Stimulated activated CD4-positive, alpha-beta T cell treated with anti-CD3 and anti-CD28 coated beads, Interleukin-2, amount 100 ng/mL, for 24 hours (primary cell): ENCODE measurements around the gene ACYP2.
"Not testable (repeated sequence)": the region's sequence is repeated elsewhere in the genome, so short reads cannot be mapped to it uniquely, and the experiment has no call there.

Source experiments
- DNase-seq, 2 donors: peaks; one replicate each; pipeline ENCODE4 v3.0.0-alpha.2; 2020

ACYP2 gene

DNA sequence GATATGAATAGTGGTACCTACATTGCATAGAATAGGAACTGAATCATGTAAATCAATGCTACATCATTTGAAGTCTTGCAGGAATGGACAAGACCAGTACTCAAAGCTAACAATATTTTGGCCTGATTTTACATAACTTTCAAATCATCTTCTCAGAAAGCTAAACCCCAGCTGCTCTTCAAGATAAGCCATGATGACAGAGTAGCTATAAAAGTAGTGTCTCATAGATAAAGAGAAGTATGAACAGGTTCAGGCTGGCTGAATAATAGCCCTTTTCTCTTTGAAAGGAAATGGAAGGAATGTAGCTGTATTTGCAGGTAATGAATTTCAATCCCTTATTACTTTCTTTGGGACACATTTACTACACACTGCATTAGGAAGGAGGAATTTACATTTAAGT, 112.4 kb downstream of the ACYP2 start:
- DNase-seq, result no peak

- DNase-seq, result no peak
Measured at GRCh38 chr2:54228945-54229344, 113.5 kb downstream of the ACYP2 start.

DNA sequence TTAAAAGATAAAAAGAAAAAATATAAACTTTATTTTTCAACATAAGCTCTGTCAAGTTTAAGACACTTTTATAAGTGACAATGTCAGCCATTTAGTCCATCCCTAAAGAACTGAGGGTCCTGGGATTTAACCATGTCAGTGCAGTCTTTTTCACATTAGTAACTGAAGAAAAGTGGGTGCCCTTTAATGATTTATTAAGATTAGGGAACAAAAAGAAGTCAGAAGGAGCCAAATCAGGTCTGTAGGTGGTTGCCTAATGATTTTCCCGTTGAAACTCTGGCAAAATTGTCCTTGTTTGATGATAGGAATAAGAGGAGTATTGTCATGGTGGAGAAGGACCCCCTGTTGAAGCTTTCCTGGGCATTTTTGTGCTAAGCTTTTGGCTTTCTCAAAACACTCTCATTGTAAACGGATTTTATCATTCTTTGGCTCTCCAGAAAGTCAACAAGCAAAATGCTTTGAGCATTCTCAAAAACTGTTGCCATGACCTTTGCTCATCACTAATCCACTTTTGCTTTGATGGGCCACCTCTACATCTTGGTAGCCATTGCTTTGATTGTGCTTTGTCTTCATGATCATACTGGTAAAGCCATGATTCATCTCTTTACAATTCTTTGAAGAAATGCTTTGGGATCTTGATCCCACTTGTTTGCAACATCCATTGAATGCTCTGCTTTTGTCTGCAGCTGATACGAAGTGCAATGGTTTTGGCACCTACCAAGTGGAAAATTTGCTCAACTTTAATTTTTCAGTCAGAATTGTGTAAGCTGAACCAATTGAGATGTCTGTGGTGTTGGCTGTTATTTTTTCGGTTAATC, 118.6 kb downstream of the ACYP2 start:
- no peak for DNase-seq

- DNase-seq, result no peak
Measured at GRCh38 chr2:54237428-54237827, 122.0 kb downstream of the ACYP2 start.

GRCh38 chr2:54239427-54239826, 124.0 kb downstream of the ACYP2 start:
- no peak for DNase-seq

DNA sequence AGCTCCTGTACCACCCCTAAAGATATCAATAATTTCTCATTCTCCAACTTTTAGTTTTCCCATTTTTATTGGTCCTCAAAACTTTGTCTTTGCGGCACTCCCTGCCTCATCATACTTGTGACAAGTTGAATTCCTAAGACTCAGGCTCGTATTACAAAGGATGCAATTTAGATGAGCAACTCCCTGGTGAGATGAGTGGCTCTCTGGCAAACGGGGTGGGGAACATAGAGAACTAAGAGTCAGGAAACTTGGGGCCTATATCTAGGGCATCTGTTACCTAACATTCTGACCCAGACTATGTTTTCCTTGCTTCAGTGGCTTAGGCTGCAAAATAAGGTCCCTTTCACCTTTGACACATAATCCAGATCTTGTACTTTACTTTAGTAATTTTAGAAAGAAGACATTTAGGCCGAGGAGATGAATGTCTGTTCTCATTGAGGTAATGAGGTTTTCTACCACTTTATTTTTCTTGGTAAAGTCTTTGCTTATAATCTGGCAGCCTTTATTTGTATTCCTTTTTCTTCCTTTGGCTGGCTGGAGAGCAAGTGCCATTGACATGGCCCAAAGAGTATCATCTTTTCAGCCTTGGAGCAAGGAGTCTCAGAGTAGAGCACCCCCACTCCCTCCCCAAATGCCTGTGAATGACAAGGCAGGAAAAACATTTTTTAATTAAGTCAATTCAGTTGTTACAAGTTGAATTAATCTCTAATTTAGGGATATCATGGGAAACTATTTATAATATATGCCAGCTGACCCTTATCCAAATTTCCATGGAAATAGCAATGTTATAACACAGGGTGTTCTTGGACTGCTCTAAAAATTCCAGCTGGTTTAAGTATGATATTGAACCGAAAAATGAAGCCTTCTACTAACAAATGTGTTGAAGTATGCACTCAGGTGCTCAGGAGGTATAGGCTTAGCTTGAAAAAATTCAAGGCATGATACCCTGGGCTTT, 125.4 kb downstream of the ACYP2 start:
- DNase-seq, result no peak

GRCh38 chr2:54247115-54247514, 131.7 kb downstream of the ACYP2 start:
- no peak for DNase-seq

DNA sequence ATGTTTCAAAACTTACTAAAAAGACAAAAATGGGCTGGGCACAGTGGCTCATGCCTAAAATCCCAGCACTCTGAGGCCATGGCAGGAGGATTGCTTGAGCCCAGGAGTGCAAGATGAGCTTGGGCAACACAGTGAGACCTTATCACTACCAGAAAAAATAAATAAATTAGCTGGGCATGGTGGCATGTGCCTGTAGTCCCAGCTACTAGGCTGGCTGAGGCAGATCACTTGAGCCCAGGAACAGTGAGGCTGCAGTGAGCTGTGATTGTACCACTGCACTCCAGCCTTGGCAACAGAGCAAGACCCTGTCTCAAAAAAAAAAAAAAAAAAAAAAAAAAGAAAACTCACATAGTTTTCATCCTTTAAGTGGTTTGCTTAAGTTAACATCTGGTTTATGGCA, 134.2 kb downstream of the ACYP2 start:
- no peak for DNase-seq

DNA sequence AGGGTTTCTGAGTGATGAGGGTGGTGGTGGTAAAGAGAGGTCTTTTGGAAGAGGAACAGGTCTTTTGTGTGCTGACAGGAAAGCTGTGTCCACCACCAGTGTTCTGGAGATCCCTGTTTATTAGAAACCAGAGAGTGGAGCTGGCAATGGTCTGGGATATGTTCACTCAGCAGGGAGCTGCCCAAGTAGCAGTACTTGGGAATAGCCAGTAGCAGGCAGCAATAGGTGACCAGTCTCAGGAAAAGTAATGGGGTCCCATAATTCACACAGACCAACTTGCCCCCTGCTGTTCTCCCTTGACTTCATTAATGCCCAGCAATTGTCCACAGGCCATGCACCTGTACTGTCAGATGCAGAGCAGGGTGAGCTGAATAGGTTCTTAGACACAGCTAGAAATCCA, 138.8 kb downstream of the ACYP2 start:
- DNase-seq, result no peak

- no peak for DNase-seq
Measured at GRCh38 chr2:54255230-54256090, 140.0 kb downstream of the ACYP2 start.

DNA sequence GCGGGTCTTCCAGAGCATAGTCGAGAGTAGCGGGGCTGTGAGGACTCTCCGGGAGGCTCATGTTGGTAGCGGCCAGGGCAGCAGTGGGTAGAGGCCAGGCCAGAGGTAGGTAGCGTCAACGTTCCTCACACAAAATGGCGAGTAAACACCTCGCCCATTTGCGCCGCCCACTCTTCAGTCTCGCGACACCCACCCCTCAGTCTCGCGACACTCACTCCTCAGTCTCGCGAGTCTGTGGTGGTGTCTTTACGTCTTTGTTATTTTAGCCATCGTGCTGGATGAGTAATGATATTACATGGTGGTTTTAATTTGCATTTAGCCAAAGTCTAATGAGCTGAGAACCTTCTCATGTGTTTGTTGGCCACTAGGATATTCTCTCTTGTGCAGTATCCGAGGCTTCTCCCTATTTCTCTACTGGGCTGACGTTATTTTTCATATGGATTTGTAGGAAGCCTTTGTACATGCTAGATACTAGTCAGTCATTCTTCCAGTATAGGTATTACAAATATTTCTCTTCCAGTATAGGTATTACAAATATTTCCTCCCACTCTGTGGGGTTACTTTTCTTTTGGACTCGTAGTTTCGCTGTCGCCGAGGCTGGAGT, 140.8 kb downstream of the ACYP2 start, which contains the start of gene TSPYL6:
Gene TSPYL6 (minus strand): TSS at position 139 of the 604 bp plus-strand sequence. CDS start 78 bp downstream, at position 61.
- DNase-seq, result no peak

DNA sequence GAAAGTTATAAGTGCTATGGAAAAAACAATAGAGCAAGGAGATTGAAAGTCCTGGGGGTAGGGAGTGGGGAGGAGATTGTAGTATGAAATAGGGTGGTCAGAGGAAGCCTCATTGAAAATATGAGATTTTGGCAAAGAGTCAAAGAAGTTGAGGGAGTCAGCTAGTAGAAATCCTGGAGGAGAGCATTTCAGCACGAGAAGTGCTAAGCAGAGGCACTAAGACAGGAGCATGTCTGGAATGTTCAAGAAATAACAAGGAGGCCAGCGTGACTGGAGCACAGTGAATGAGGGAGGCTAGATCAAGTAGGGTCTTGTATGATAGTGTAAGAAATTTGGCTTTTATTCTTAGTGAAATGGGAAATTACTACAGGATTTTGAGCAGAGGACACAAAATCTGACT, 142.8 kb downstream of the ACYP2 start:
- DNase-seq, result no peak

DNA sequence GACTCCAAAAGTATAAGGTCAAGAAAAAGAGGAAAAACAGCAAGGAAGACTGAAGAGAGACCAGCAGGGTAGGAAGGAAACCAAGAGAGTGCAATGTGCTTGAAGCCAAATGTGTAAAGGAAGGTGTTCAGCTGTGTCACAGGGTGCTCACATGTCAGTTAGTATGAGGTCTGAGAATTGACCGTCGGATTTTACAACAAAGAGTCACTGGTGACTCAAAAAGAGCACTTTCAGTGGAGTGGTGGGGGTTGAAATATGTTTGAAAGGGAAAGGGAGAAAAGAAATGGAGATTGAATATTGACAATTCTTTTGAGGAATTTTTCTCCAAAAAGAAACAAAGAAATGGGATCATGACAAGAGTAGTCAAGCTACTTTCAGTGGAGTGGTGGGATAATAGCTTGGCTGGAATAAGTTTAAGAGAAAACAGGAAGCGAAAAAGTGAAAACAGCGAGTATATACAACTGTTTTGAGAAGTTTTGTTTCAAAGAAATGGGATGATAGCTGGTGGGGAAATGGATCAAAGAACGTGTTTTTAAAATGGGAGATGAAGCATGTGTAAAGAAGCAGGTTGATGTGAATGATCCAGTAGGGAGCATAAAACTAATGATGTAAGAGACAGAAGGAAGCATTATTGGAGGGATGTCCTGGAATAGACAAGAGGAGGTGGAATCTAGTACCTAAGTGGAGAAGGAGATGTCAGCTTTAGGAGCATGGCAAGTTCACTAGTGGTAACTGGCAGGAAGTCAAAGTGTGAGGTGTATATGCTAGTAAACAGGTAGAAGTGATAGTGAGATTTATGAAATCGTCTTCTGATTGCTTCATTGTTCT, 144.2 kb downstream of the ACYP2 start:
- DNase-seq, result no peak

- no peak for DNase-seq
Measured at GRCh38 chr2:54260241-54260595, 144.8 kb downstream of the ACYP2 start.

- DNase-seq, result no peak
Measured at GRCh38 chr2:54261537-54261936, 146.1 kb downstream of the ACYP2 start.

- no peak for DNase-seq
Measured at GRCh38 chr2:54262015-54262765, 146.8 kb downstream of the ACYP2 start.

DNA sequence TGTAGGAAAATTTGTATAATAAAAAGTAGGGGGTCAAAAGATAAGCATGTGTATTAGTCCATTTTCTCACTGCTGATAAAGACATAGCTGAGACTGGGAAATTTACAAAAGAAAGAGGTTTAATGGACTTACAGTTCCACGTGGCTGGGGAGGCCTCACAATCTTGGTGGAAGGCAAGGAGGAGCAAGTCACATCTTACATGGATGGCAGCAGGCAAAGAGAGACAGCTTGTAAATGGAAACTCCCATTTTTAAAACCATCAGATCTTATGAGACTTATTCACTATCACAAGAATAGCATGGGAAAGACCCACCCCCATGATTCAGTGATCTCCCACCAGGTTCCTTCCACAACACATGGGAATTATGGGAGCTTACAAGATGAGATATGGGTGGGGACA, 149.7 kb downstream of the ACYP2 start:
- not testable (repeated sequence) for DNase-seq

DNA sequence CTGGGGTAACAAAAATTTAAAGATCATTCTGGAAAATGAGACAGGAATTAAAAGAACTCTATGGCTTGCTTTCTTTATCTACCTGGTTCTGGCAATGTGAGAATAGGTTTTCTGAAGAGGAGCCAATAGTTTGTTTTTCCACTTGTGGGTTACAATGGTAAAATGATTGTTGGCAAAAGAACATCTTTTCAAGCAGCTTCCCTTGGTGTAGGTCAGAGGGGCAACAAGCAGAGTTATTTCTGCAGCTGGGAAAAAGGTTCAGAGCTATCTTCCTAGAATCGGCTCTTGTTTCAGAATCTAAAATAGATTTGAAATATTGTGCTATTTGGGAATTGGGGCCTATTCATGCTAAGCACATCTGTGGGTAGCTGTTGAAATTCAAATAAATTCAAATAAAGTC, 152.2 kb downstream of the ACYP2 start:
- no peak for DNase-seq

DNA sequence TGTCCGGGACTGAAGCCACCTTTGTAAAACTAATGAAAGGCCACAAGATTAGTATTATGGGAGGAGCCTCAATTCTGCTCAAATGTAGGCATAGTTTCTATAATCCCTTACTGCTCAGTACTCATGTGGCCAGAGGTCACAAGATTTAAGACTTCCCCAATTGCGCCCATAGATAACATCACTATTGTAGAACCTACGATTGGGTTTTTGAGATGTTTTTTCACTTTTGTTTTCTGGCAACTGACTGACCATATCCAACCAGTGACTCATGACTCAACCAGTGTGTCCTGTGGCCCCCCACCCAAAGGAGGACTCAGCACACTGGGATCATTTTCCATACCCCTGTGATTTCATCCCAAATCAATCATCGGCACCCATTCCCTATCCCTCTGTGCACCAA, 155.8 kb downstream of the ACYP2 start:
- no peak for DNase-seq

DNA sequence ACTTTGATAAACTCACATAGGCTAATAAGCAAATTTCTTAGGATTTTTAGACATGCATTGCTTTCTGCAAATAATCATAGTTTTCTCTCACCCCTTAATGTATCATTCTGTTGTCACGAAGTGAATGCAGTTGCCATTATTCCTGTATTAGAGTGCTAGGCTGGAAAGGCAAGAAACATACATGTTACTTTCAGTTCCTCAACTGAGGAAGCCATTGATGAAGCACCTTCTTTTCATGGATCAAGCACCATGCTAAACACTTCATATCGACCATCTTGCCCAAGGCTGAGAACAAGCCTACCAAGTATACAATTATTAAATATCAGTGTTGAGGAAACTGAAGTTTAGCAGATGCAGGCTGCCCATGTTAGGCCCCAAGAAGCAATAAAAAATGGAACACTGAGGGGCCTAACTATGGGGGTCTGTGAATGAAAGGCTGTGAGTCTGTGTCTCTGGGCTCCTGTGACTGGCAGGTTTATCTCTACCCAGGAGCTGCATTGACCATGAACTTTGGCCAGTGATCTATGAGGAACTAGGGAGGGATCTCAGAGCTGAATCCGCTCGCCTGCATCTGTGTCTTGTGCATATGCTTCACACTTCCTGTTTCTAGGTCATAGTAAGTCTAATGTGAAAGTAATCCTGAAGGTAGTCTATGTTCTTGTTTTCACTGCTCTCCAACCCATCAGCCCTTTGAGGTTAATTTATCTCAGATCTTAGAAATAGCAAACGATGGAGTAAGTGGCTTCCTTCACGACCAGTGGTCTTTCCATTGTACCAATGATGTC, 156.6 kb downstream of the ACYP2 start:
- no peak for DNase-seq
